DOHH2 (cell line): ENCODE results near the gene GNPTG.
A peak's percentile ranks its signal among the peaks of the same experiment; 100 is the strongest.

Source experiments
- H3F3A ChIP-seq: fragments of 200-600 bp; sonication (generic), shearing (Covaris generic); 2 replicates; pipeline ENCODE4 v1.6.0; 2016; ENCODE audit warnings: antibody characterized with exemption, mild to moderate bottlenecking; ENCODE audit not compliant: control insufficient read depth, insufficient read depth
- H3K27ac ChIP-seq: fragments of 200-600 bp; sonication (generic); 2 replicates; pipeline ENCODE4 v1.5.1; 2014; ENCODE audit warnings: low read depth, mild to moderate bottlenecking, low read length, moderate library complexity
- H3K27me3 ChIP-seq: fragments of 200-600 bp; sonication (generic); 2 replicates; pipeline ENCODE4 v1.6.1; 2014; ENCODE audit warnings: mild to moderate bottlenecking, low read length, mixed read lengths; ENCODE audit not compliant: control insufficient read depth
- H3K36me3 ChIP-seq: fragments of 200-600 bp; sonication (generic); 2 replicates; pipeline ENCODE4 v1.6.1; 2014; ENCODE audit warnings: mild to moderate bottlenecking, low read length, moderate library complexity, mixed read lengths; ENCODE audit not compliant: control insufficient read depth
- H3K4me1 ChIP-seq: fragments of 200-600 bp; sonication (generic); 2 replicates; pipeline ENCODE4 v1.6.1; 2014; ENCODE audit warnings: mild to moderate bottlenecking, low read length, mixed read lengths; ENCODE audit not compliant: control insufficient read depth
- H3K4me2 ChIP-seq: fragments of 200-600 bp; sonication (generic); 2 replicates; pipeline ENCODE4 v1.6.0; 2014; ENCODE audit warnings: mild to moderate bottlenecking, low read length, moderate library complexity
- H3K4me3 ChIP-seq: fragments of 200-600 bp; sonication (generic); 2 replicates; pipeline ENCODE4 v1.5.1; 2014; ENCODE audit warnings: mild to moderate bottlenecking, low read length, mixed read lengths
- H3K79me2 ChIP-seq: fragments of 200-600 bp; sonication (generic); 2 replicates; pipeline ENCODE4 v1.6.1; 2014; ENCODE audit warnings: mild to moderate bottlenecking, low read length, mixed read lengths; ENCODE audit not compliant: control insufficient read depth
- H3K9me2 ChIP-seq: fragments of 200-600 bp; sonication (generic); replicated peaks from 2 replicates; pipeline ENCODE4 v1.6.1; 2014; ENCODE audit warnings: mild to moderate bottlenecking, low read length, mixed read lengths; ENCODE audit not compliant: control insufficient read depth
- H3K9me3 ChIP-seq: fragments of 200-600 bp; sonication (generic); 2 replicates; pipeline ENCODE4 v1.6.1; 2014; ENCODE audit warnings: antibody characterized with exemption, low read length, mixed read lengths; ENCODE audit not compliant: control insufficient read depth, insufficient read depth
- H4K20me1 ChIP-seq: fragments of 200-600 bp; sonication (generic); 2 replicates; pipeline ENCODE4 v1.6.0; 2014; ENCODE audit warnings: low read depth, mild to moderate bottlenecking, antibody characterized with exemption, low read length, moderate library complexity; ENCODE audit not compliant: control insufficient read depth, insufficient read depth
- CTCF ChIP-seq: fragments of 200-600 bp; sonication (generic); IDR thresholded peaks from one replicate; pipeline ENCODE4 v1.5.1; 2014; ENCODE audit warnings: antibody characterized with exemption, mild to moderate bottlenecking, low read depth, low read length; ENCODE audit not compliant: poor library complexity, severe bottlenecking
- EZH2phosphoT487 ChIP-seq: fragments of 200-600 bp; sonication (generic); IDR thresholded peaks from 2 replicates; pipeline ENCODE4 v1.6.1; 2017; ENCODE audit warnings: borderline replicate concordance, mild to moderate bottlenecking, antibody characterized with exemption, low read length, moderate library complexity, mixed read lengths

Gene GNPTG

GRCh38 chr16:1362807-1363206 lies 11.1 kb downstream of the GNPTG start:
- peaks cover 18% of the 10 kb centered on the region for H3K36me3 ChIP-seq
- no peak overlapping the region for H3K4me2 ChIP-seq
- 0 out of 2 replicates have a peak, but pooled peaks cover 3% of the 10 kb centered on the region for H3F3A ChIP-seq
- H3K79me2 ChIP-seq = peaks cover 15% of the 10 kb centered on the region
- no peaks in the 10 kb centered on the region for H3K9me3 ChIP-seq
- no peak overlapping the region for H3K27ac ChIP-seq
- no peak for TF ChIP-seq CTCF
- TF ChIP-seq EZH2phosphoT487 = no peak
- H3K27me3 ChIP-seq = no peaks in the 10 kb centered on the region
- H4K20me1 ChIP-seq = no peaks in the 10 kb centered on the region
- H3K9me2 ChIP-seq = no peaks in the 10 kb centered on the region
- no peaks in the 10 kb centered on the region for H3K4me1 ChIP-seq
- H3K4me3 ChIP-seq = no peak overlapping the region

- Histone ChIP-seq H3K27me3 (no peaks in the 10 kb centered on the region), H3K36me3 (peaks cover 18% of the 10 kb centered on the region), H3F3A (0 out of 2 replicates have a peak, but pooled peaks cover 3% of the 10 kb centered on the region), H3K79me2 (peaks cover 11% of the 10 kb centered on the region), H3K4me2 (no peak overlapping the region), H3K4me1 (no peaks in the 10 kb centered on the region), H3K27ac (no peak overlapping the region), H4K20me1 (no peaks in the 10 kb centered on the region), H3K4me3 (no peak overlapping the region), H3K9me2 (no peaks in the 10 kb centered on the region), H3K9me3 (no peaks in the 10 kb centered on the region)
- TF ChIP-seq CTCF (peak; percentile 94), EZH2phosphoT487 (no peak)
These were observed 11.8 kb downstream of the GNPTG start for GRCh38 chr16:1363501-1364041.

GRCh38 chr16:1364510-1364909 lies 12.8 kb downstream of the GNPTG start:
- Histone ChIP-seq H3K27ac (no peak overlapping the region), H3K4me2 (no peak overlapping the region), H3K36me3 (peaks cover 18% of the 10 kb centered on the region), H3K9me3 (no peaks in the 10 kb centered on the region), H3K27me3 (no peaks in the 10 kb centered on the region), H3F3A (0 out of 2 replicates have a peak, but pooled peaks cover 3% of the 10 kb centered on the region), H3K4me3 (no peak overlapping the region), H4K20me1 (no peaks in the 10 kb centered on the region), H3K79me2 (peaks cover 6% of the 10 kb centered on the region), H3K4me1 (no peaks in the 10 kb centered on the region), H3K9me2 (no peaks in the 10 kb centered on the region)
- no peak for TF ChIP-seq EZH2phosphoT487
- TF ChIP-seq CTCF = no peak
